Karpas-422 (cell line): Measurements from ENCODE around the gene HAUS5. TPM values are rescaled to one million over a fixed set of nuclear protein-coding genes. Genes with fewer than 3 reads are reported as not detected.

Experiments used
- DNase-seq: peaks from one replicate; pipeline ENCODE4 v3.0.0-alpha.2; 2015
- H2AFZ ChIP-seq: fragments of 200-600 bp; sonication (generic); 2 replicates; pipeline ENCODE4 v1.6.1; 2014; ENCODE audit warnings: antibody characterized with exemption, low read length, mixed read lengths
- H3K27ac ChIP-seq: fragments of 200-600 bp; sonication (generic); 2 replicates; pipeline ENCODE4 v1.5.1; 2014; ENCODE audit warnings: mild to moderate bottlenecking, low read length, moderate library complexity
- H3K27me3 ChIP-seq: fragments of 200-600 bp; sonication (generic); 2 replicates; pipeline ENCODE4 v1.6.1; 2014; ENCODE audit warnings: low read length, mixed read lengths
- H3K36me3 ChIP-seq: fragments of 200-600 bp; sonication (generic); 2 replicates; pipeline ENCODE4 v1.6.1; 2014; ENCODE audit warnings: low read length, mixed read lengths; ENCODE audit not compliant: insufficient read depth
- H3K4me1 ChIP-seq: fragments of 200-600 bp; sonication (generic); 2 replicates; pipeline ENCODE4 v1.6.1; 2014; ENCODE audit warnings: mild to moderate bottlenecking, low read length, mixed read lengths
- H3K4me2 ChIP-seq: fragments of 200-600 bp; sonication (generic); 2 replicates; pipeline ENCODE4 v1.6.1; 2014; ENCODE audit warnings: low read length, low read depth, mild to moderate bottlenecking; ENCODE audit not compliant: poor library complexity, severe bottlenecking
- H3K4me3 ChIP-seq: fragments of 200-600 bp; sonication (generic); 2 replicates; pipeline ENCODE4 v1.5.1; 2014; ENCODE audit warnings: mild to moderate bottlenecking, antibody characterized with exemption, low read length, mixed read lengths
- H3K79me2 ChIP-seq: fragments of 200-600 bp; sonication (generic); 2 replicates; pipeline ENCODE4 v1.6.1; 2014; ENCODE audit warnings: mild to moderate bottlenecking, low read length, mixed read lengths
- H3K9ac ChIP-seq: fragments of 200-600 bp; sonication (generic); 2 replicates; pipeline ENCODE4 v1.6.0; 2014; ENCODE audit warnings: low read length
- H3K9me2 ChIP-seq: fragments of 200-600 bp; sonication (generic), shearing (Covaris generic); replicated peaks from 2 replicates; pipeline ENCODE4 v1.6.0; 2014; ENCODE audit warnings: mild to moderate bottlenecking, low read length, moderate library complexity; ENCODE audit not compliant: insufficient read depth
- H3K9me3 ChIP-seq: fragments of 300-700, 200-600 bp; sonication (generic); 2 replicates; pipeline ENCODE4 v1.6.1; 2014; ENCODE audit warnings: low read length, mixed read lengths
- H4K20me1 ChIP-seq: fragments of 200-600 bp; sonication (generic); 2 replicates; pipeline ENCODE4 v1.6.1; 2014; ENCODE audit warnings: mild to moderate bottlenecking, antibody characterized with exemption, low read length, low read depth; ENCODE audit not compliant: insufficient read depth
- total RNA-seq: library from RNA; depleted of rRNA; stranded (reverse); fragments of >200 nt; shearing (Covaris generic); gene quantifications from 2 replicates; pipeline ENCODE4 v1.2.3, GENCODE V29; 2014; ENCODE audit warnings: low replicate concordance; rRNA removed

Gene HAUS5
- total RNA-seq: 12.5 and 26.2 TPM in 2 replicates

DNA sequence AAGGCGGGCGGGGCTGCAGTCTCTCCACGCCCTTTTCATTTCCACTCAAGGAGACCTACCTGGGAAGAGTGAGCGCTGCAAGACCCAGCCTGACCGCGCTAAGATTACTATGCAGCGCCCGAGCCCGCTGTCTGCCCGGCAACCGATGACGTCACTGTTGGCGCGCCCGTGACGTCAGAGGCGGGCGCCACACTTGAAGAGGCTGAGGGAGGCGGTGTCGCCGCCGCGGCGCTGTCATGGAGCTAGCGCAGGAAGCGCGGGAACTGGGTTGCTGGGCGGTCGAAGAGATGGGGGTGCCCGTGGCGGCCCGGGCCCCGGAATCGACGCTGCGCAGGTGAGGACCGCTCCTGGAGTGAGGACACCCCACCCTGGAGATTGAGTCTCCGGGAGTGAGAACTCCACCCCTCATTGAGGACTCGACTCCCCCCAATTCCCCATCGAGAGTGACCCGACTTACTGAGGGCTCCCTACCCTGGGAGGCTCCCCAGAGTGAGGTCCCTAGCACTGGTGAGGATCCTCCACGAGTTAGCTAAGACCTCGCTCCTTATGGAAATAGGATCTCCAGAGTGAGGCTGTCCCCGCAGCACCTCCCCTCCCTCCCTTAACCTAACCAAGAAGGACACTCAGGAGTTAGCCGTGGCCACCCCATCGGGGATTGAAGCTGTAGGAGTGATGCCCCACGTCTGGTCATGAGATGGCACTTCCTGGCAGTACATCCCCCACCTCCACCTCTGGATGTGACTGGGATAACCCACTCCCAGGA lies at the start of gene HAUS5:
TSS of gene HAUS5 (plus strand) at position 177 of the 763 bp plus-strand sequence. CDS start at position 237, 60 bp downstream.
- Histone ChIP-seq H3K9ac (peak within 1 kb of the TSS; percentile 90), H3K9me3 (no peaks in the 10 kb centered on the region), H4K20me1 (no peaks in the 10 kb centered on the region), H3K79me2 (peaks cover 14% of the 10 kb centered on the region), H3K4me3 (peak within 1 kb of the TSS; percentile 94), H2AFZ (peak within 1 kb of the TSS; percentile 44; the same call in 1 of the 2 replicates), H3K27me3 (no peaks in the 10 kb centered on the region), H3K27ac (no peak within 1 kb of the TSS), H3K9me2 (no peaks in the 10 kb centered on the region), H3K4me2 (peak within 1 kb of the TSS; percentile 91), H3K36me3 (no peaks in the 10 kb centered on the region; the same call in 1 of the 2 replicates), H3K4me1 (peaks cover 18% of the 10 kb centered on the region)
- peak; percentile 97 for DNase-seq

DNA sequence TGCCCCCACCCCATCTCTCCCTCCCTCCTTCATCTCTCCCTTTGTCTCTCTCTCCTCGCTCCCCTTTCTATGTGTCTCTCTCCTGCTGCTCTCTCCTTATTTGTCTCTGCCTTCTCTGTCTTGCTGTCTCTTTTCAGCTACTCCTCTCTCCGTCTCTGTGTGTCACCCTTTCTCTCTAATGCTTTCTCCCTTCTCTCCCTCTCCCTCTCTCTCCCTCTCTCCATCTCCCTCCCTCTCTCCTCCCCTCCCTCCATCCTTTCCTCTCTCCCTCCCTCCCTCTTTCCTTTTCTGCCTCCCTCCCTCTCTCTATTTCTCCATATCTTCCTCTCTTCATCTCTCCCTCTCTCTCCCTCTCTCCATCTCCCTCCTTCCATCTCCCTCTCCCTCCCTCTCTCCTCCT lies 49.8 kb upstream of the HAUS5 start:
- no peak for DNase-seq
- Histone ChIP-seq H2AFZ (no peak overlapping the region), H4K20me1 (no peaks in the 10 kb centered on the region), H3K27ac (no peak overlapping the region), H3K9ac (no peak overlapping the region), H3K27me3 (no peaks in the 10 kb centered on the region), H3K4me1 (peaks cover 11% of the 10 kb centered on the region), H3K9me2 (no peaks in the 10 kb centered on the region), H3K9me3 (no peaks in the 10 kb centered on the region), H3K79me2 (no peaks in the 10 kb centered on the region), H3K36me3 (no peaks in the 10 kb centered on the region), H3K4me3 (no peak overlapping the region), H3K4me2 (no peak overlapping the region)

DNA sequence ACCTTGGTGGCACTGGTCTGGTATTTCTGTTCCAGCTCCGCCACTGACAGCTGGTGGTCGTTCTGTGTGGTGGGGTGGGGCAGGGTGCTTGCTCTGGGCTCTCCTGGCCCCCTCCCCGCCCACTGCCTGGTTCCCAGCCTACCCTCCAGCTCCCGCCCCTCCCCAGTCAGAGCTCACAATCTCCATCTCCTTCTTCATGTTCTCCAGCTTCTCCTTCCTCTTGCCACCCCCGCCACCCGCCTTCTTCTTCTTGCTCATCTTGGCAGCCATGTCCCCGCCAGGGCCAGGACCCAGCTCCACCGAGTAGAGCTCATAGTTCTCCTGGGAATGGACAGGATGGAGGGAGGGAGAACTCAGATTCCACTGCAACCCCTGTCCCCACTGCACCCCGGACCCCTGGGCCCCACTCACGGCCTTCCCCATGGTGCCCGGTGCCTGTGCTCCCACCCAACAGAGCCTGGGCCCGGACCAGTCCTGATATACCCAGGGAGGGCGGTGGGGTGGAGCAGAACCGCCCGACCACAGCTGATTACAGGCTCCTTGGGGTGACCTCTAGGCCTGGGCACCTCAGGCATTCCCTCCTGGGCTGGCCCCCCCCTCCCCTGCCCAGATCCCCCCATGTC lies 49.2 kb upstream of the HAUS5 start, which contains the start of gene ATP4A:
TSS of gene ATP4A (minus strand) at position 452 of the 623 bp plus-strand sequence. CDS start at position 423, 29 bp downstream.
- H2AFZ ChIP-seq: no peak within 1 kb of the TSS
- H3K9ac ChIP-seq: no peak within 1 kb of the TSS
- H3K79me2 ChIP-seq: no peaks in the 10 kb centered on the region
- no peaks in the 10 kb centered on the region for H3K36me3 ChIP-seq
- peaks cover 11% of the 10 kb centered on the region for H3K4me1 ChIP-seq
- H3K9me3 ChIP-seq: no peaks in the 10 kb centered on the region
- H3K4me2 ChIP-seq: no peak within 1 kb of the TSS
- no peaks in the 10 kb centered on the region for H3K9me2 ChIP-seq
- H3K27ac ChIP-seq: no peak within 1 kb of the TSS
- no peak within 1 kb of the TSS for H3K4me3 ChIP-seq
- DNase-seq: no peak
- H3K27me3 ChIP-seq: no peaks in the 10 kb centered on the region
- H4K20me1 ChIP-seq: no peaks in the 10 kb centered on the region

- H3K9me3 ChIP-seq: no peaks in the 10 kb centered on the region
- H3K27ac ChIP-seq: no peak overlapping the region
- no peak for DNase-seq
- no peak overlapping the region for H3K4me2 ChIP-seq
- no peaks in the 10 kb centered on the region for H3K27me3 ChIP-seq
- no peaks in the 10 kb centered on the region for H4K20me1 ChIP-seq
- H2AFZ ChIP-seq: no peak overlapping the region
- H3K4me1 ChIP-seq: no peaks in the 10 kb centered on the region; the same call in 1 of the 2 replicates
- no peak overlapping the region for H3K9ac ChIP-seq
- H3K36me3 ChIP-seq: no peaks in the 10 kb centered on the region
- H3K79me2 ChIP-seq: no peaks in the 10 kb centered on the region
- H3K4me3 ChIP-seq: no peak overlapping the region
- no peaks in the 10 kb centered on the region for H3K9me2 ChIP-seq
These were observed 47.3 kb upstream of the HAUS5 start for GRCh38 chr19:35565016-35565856.

DNA sequence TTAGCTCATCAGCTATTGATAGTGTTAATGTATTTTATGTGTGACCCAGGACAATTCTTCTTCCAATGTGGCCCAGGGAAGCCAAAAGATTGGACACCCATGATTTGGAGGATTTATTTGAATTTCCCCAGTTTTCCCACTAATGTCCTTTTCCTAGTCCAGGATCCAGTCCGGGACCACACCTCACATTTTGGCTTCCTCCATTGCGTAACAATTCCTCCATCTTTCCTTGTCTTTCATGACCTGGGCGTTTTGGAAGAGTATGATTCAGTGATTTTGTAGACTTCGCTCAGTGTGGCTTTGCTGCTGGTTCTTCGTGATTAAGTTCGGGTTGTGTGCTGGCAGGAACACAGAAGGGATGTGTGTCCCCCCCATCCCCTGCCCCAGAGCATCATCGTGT lies 45.8 kb upstream of the HAUS5 start:
- no peak for DNase-seq
- Histone ChIP-seq H3K4me1 (no peaks in the 10 kb centered on the region), H3K4me3 (no peak overlapping the region), H3K9ac (no peak overlapping the region), H3K79me2 (no peaks in the 10 kb centered on the region), H3K27me3 (no peaks in the 10 kb centered on the region), H2AFZ (no peak overlapping the region), H4K20me1 (no peaks in the 10 kb centered on the region), H3K27ac (no peak overlapping the region), H3K4me2 (no peak overlapping the region), H3K36me3 (no peaks in the 10 kb centered on the region), H3K9me2 (no peaks in the 10 kb centered on the region), H3K9me3 (no peaks in the 10 kb centered on the region)

- H3K9ac ChIP-seq: no peak overlapping the region
- no peak overlapping the region for H3K4me2 ChIP-seq
- H3K4me1 ChIP-seq: no peaks in the 10 kb centered on the region
These were observed 43.2 kb upstream of the HAUS5 start for GRCh38 chr19:35569281-35569781.

DNA sequence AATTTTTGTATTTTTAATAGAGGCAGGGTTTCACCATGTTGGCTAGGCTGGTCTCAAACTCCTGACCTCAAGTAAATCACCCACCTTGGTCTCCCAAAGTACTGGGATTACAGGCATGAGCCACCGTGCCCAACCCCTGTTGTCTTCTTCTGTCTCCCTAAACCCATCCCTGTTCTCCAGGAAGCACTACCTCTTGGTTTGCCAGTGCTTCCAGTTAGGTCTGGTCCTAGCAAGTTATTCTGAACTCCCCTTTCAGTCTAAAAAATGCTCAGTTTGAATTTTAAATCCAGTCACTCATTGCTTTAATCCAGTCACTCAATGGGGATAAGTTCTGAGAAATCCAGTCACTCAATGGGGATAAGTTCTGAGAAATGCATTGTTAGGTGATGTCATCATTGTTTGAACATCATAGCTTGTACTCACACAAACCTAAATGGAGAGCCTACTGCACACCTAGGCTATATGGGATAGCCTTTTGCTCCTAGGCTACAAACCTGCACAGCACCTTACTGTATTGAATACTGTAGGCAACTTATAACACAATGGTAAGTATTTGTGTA lies 41.0 kb upstream of the HAUS5 start:
- no peaks in the 10 kb centered on the region for H3K9me2 ChIP-seq
- H3K36me3 ChIP-seq: no peaks in the 10 kb centered on the region; the same call in 1 of the 2 replicates
- peaks cover 10% of the 10 kb centered on the region for H3K9me3 ChIP-seq
- no peaks in the 10 kb centered on the region for H3K27me3 ChIP-seq
- H3K79me2 ChIP-seq: no peaks in the 10 kb centered on the region
- H3K4me2 ChIP-seq: no peak overlapping the region
- no peak overlapping the region for H3K27ac ChIP-seq
- no peak overlapping the region for H2AFZ ChIP-seq
- no peak overlapping the region for H3K4me3 ChIP-seq
- no peaks in the 10 kb centered on the region for H3K4me1 ChIP-seq
- DNase-seq: no peak
- H3K9ac ChIP-seq: no peak overlapping the region
- H4K20me1 ChIP-seq: no peaks in the 10 kb centered on the region

More at GRCh38 chr19:35569281-35569781, 43.2 kb upstream of the HAUS5 start:
- Histone ChIP-seq H3K4me3 (no peak overlapping the region), H4K20me1 (no peaks in the 10 kb centered on the region), H3K27me3 (no peaks in the 10 kb centered on the region), H2AFZ (no peak overlapping the region), H3K79me2 (no peaks in the 10 kb centered on the region), H3K36me3 (no peaks in the 10 kb centered on the region), H3K9me2 (no peaks in the 10 kb centered on the region), H3K27ac (no peak overlapping the region), H3K9me3 (no peaks in the 10 kb centered on the region)
- DNase-seq: no peak
